Epidermal melanocyte (primary cell): ENCODE results near the gene SPRR2F.

ENCODE experiments used
- DNase-seq: peaks from one replicate; pipeline ENCODE4 v3.0.0; 2011; ENCODE audit warnings: low spot score; ENCODE audit not compliant: insufficient read length

The SPRR2F gene

DNA sequence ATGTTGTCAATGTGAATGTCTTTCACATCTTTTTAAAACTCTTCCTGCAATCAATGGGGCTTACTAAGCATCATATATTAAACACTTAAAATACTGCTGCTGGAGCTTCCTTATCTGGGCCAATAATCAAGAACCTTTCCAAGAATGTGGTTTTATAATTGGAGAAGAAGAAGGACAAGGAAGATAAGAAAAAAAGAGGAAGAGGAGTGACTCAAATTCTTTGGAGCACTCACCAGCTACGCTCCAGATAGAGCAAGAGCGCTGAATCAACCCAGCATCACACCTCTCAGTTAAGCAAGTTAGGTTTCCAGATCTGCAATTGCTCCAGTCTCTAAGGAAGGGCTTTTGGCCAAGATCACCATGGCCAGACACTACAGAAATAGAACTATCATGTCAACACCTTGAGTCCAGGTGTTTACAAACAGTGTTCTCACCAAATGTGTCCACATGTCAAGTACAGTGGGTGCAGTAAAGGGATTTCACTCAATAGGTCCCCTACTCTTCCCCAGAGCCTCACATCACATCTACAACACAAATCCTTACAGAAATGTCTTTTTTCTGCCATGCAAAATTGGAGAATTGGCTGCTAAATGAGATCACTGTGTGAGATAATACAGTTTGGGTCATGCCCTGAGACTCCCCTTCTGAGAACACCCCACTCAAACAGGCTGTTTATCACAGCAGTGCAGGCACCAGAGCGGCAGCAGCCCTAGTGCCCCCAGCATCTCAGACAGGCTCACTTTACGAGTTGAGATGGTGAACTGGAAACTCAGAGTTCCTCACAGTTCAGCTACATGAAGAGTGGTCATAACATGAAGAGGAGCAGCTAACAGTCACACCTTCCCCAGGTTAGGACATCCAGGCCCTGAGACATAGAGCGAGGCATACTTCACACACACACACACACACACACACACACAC is 40.2 kb downstream of the SPRR2F start:
- no peak for DNase-seq

GRCh38 chr1:153071511-153071910 is 41.8 kb downstream of the SPRR2F start, which contains the start of gene SPRR2B:
Gene SPRR2B (minus strand): TSS chr1:153071611. CDS start chr1:153070839, 772 bp downstream.
- no peak for DNase-seq

GRCh38 chr1:153070243-153070642 is 43.1 kb downstream of the SPRR2F start:
- no peak for DNase-seq
